GM10248 (cell line): ENCODE measurements around the gene RBKS.

Experiments used
- CTCF ChIA-PET: fragments of 300-600 bp; sonication (Branson Sonifier 250); formaldehyde crosslinking; extraction: SDS; loops from one replicate; lab custom pipeline; 2021; ENCODE audit warnings: antibody characterized with exemption; lab: Yijun Ruan, JAX
- POLR2A ChIA-PET: fragments of 350-650 bp; sonication (Branson Sonifier 250); formaldehyde crosslinking; extraction: SDS; loops from one replicate; lab custom pipeline; 2020; ENCODE audit warnings: antibody characterized with exemption; lab: Yijun Ruan, JAX
- DNase-seq: peaks from one replicate; pipeline ENCODE4 v3.0.0; 2012; ENCODE audit errors: extremely low spot score
- TF ChIP-seq, protein P1 (sequence below): IDR thresholded peaks from 2 replicates; pipeline ENCODE4 v1.5.1; 2012; ENCODE audit warnings: mild to moderate bottlenecking, low read depth; ENCODE audit errors: extremely low read depth, missing control alignments, control extremely low read depth

The RBKS gene

DNA sequence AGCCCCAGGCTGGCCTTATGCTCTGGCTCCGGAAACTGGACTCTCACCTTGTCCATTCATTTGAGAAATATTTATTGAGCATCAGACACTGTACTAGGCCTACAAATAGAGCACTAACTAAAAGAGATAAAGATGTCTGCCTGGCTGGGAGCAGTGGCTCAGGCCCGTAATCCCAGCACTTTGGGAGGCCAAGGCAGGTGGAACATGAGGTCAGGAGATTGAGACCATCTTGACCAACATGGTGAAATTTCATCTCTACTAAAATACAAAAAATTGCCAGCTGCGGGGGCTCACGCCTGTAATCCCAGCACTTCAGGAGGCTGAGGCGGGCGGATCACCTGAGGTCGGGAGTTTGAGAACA is 126.3 kb downstream of the RBKS start:
- CTCF ChIA-PET = no interaction called here
- POLR2A ChIA-PET = no interaction called here
- no peak for DNase-seq
- TF ChIP-seq, protein P1, sequence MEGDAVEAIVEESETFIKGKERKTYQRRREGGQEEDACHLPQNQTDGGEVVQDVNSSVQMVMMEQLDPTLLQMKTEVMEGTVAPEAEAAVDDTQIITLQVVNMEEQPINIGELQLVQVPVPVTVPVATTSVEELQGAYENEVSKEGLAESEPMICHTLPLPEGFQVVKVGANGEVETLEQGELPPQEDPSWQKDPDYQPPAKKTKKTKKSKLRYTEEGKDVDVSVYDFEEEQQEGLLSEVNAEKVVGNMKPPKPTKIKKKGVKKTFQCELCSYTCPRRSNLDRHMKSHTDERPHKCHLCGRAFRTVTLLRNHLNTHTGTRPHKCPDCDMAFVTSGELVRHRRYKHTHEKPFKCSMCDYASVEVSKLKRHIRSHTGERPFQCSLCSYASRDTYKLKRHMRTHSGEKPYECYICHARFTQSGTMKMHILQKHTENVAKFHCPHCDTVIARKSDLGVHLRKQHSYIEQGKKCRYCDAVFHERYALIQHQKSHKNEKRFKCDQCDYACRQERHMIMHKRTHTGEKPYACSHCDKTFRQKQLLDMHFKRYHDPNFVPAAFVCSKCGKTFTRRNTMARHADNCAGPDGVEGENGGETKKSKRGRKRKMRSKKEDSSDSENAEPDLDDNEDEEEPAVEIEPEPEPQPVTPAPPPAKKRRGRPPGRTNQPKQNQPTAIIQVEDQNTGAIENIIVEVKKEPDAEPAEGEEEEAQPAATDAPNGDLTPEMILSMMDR = no peak

DNA sequence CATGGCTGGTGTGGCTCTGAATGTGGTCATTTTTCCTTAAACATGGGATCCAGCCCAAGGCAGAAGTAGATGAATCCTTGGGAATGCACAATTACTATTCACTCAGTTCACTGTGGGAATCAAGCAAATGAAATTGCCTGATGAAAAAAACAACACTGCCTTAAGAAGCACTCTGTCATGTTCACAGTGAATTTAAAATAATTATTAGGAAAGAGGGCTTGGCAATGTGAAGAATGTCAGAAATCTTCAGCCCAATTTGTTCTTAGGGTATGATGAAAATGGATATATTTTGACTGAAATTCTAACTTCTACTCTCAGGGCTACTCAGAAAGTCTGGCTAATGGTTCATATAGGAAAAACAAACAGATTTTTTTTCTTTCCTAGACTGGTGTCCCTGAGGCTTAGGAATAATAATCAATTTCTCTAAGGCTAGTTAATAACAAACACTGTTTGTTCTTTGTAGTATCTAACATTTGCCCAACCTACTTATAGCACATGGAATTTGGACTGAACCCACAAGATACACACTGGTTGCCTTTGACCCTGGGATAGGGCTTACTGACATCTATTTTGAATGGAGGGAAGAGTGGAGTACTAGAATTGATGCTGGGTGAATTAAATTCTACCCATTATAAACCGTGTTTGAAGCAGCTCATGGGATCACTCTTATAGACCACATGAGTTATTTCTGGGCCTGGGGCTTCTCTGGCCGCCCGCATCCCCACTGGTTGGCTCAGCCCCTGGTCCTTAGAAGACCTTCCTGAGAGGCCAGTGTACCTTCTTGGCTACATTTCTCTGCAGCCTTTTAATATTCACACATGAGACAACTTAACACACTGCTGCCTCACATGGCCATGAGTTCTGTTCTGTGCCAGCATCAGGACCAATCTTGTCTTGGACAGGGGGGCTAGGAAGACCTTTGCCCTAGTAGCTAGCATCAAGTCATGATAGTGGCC is 127.0 kb downstream of the RBKS start:
- TF ChIP-seq, protein P1 = no peak
- no peak for DNase-seq
- CTCF ChIA-PET = no interaction called here

DNA sequence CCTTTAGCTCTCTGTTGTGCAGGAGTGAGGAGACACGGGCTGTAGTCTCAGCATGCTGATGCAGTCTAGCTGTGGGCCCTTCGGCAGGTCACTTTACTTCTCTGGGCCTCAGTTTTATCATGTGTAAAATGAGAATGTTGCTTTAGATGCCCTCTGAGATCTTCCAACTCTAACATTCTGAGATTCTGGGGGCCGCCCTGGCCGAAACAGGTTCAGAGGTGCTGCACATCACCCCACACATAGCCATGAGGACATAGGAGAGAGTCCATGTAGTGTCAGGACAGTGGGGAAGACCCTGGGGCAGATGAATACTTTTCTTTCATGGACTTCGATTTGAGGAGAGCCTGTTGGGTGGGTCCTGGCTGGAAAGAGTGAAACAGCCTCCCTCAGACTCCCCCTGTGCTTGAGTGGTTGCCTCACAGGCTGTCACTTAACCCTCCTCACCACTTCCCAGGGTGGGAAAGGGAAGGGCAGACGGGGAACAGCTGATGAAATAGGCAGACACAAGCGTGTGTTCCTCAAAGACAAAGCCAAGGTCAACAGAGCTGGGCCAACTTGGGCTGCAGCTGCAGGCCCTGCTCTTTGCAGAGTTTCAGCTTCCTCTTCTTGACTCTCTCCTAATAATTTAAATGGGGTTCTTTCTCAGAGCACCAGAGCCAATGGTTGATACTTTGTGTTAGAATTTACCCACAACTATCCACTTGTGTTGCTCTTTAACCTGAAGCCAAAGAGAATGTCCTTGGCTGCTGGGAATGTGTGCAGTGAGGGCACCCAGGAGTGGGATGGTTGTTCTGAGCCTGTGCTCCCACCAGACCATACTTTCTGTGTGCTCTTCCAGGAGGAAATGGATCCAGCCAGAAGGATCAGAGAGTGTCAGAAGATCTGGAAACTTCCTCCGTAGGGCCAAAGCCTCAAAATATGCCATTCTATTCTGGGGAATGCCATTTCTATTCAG is 133.4 kb downstream of the RBKS start:
- DNase-seq = no peak
- POLR2A ChIA-PET = no interaction called here
- CTCF ChIA-PET = interaction anchor here (1.1 kb wide), 1 partner anchor 53 kb away, joined by 3 read pairs; no protein-coding TSS in a partner anchor
- TF ChIP-seq, protein P1 = no peak

More for the DNA sequence above, 127.0 kb downstream of the RBKS start:
- POLR2A ChIA-PET = no interaction called here

DNA sequence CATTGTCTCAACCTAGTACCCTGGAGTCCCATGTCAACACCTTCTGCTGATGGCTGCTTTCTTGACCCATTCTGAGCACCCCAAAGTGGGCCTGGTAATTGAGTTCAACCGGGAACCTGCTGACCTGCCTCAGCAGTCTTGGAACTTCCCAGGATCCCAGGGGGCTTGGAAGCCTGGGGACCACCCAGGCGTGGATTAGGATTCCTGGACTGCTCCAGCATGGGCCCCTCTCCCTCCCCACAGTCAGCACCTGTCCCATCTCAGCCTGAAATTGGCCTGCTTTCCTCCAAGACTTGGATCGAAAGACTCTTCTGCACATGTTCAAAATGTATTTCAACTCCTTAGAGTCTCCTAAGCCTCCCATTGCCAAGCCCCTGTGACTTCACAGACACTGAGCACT is 134.1 kb downstream of the RBKS start:
- TF ChIP-seq, protein P1 = no peak
- ChIA-PET POLR2A (no interaction called here), CTCF (no interaction called here)
- DNase-seq = no peak

DNA sequence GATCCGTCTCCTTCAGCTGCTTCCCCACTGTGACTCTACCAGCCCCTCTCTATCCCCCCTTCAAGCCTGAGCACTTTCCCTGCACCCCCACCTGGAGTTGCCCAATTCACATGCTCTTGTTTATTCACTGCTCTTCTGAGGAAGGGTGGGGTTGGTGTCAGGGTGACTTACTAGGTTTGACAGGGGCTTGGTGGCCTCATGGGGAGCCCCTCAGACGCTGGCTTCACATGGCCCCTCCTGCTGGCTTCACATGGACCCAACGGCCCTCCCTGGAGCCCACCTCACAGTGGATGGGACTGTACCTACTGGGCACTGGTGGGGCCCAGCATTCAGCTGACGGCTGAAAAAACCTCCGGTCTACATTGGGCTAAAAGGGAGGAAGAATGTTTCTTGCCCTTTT is 135.4 kb downstream of the RBKS start:
- TF ChIP-seq, protein P1 = no peak
- no peak for DNase-seq
- ChIA-PET POLR2A (no interaction called here), CTCF (interaction anchor here (0.7 to 2.2 kb wide), 26 partner anchors 12 to 716 kb away, joined by 3 to 21 read pairs (median 5); partner anchors contain the start of gene FOSL2)

DNA sequence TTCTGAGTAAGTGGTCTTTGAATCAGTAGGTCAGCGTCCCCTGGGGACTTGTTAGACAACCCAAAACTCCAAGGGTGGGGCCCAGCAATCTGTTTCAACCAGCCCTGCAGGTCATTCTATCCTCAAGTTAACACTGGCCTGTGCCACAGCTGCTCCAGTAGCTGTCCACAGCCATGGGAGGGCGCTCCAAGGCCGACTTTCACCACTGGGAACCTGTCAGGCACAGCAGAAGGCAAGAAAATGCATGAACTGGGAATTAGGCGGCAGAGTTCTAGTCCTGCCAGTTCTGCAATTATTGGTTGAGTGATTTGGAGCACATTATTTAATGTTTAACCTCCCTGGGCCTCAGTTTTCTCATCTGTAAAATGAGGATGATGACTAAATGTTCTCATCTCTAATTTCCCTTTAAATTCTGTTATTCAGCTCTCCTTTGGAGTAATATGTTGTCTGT is 136.0 kb downstream of the RBKS start:
- peak; percentile 76 for DNase-seq
- POLR2A ChIA-PET = no interaction called here

More for the DNA sequence above, 136.0 kb downstream of the RBKS start:
- CTCF ChIA-PET = interaction anchor here (0.8 to 2.2 kb wide), 29 partner anchors 12 to 741 kb away, joined by 3 to 21 read pairs (median 5); partner anchors contain the start of gene FOSL2
- TF ChIP-seq, protein P1 = peak; percentile 91
